Large intestine (tissue), 3 donors: Measurements from ENCODE around the gene GSTM2. TPM values are rescaled to one million over a fixed set of nuclear protein-coding genes. Genes with fewer than 3 reads are reported as not detected.
A peak's percentile ranks its signal among the peaks of the same experiment; 100 is the strongest.
"Not testable (repeated sequence)": the region's sequence is repeated elsewhere in the genome, so short reads cannot be mapped to it uniquely, and the experiment has no call there.

Source experiments
- DNase-seq, 2 donors: peaks; one replicate each; pipeline versions ENCODE4 v3.0.0 to v3.0.0-alpha.2; 2013
- H3K27ac ChIP-seq: one replicate; pipeline ENCODE4 v1.5.1; 2013; ENCODE audit warnings: low read length
- H3K27me3 ChIP-seq: 2 replicates; pipeline ENCODE4 v1.6.1; 2013; ENCODE audit warnings: low read length; ENCODE audit not compliant: control insufficient read depth, insufficient read depth
- H3K36me3 ChIP-seq: 2 replicates; pipeline ENCODE4 v1.6.1; 2013; ENCODE audit warnings: low read length; ENCODE audit not compliant: control insufficient read depth, insufficient read depth
- H3K4me1 ChIP-seq: one replicate; pipeline ENCODE4 v1.6.1; 2013; ENCODE audit warnings: low read length; ENCODE audit not compliant: control insufficient read depth, insufficient read depth
- H3K4me3 ChIP-seq: one replicate; pipeline ENCODE4 v1.5.1; 2013; ENCODE audit warnings: low read length
- H3K9me3 ChIP-seq: one replicate; pipeline ENCODE4 v1.6.1; 2013; ENCODE audit warnings: mild to moderate bottlenecking, low read depth, low read length, moderate library complexity; ENCODE audit not compliant: control insufficient read depth
- WGBS: methylation state at CpG from one replicate; pipeline ENCODE4 v1.1.5; 2013; ENCODE audit warnings: low lambda C conversion rate; ENCODE audit not compliant: insufficient coverage; 5-methylcytosine and 5-hydroxymethylcytosine counted together
- polyA plus RNA-seq: library from polyadenylated mRNA; unstranded; fragments of 120-200 nt; gene quantifications from one replicate; pipeline ENCODE4 v1.2.1, GENCODE V29; 2013

GSTM2 gene
- polyA plus RNA-seq, 1 donor = 197 TPM

DNA sequence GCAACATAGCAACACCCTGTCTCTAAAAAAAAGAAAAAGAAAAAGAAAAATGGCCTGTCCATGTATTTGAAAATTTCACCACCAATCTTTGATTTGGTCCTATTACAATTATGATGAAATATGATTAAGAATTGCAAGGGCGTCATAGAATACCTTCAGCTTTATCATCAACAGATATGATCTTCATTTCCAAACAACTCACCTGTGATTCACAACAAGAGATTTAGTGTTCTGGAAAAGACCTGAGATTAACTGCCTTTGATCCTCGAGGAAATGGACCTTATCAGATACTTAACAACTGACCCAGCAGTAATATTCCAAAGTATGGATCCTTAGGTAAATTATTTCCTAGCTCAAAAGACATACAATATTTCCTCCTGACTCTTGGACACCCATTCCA, 15.5 kb upstream of the GSTM2 start:
- peaks cover 25% of the 10 kb centered on the region for H3K4me1 ChIP-seq
- DNase-seq = peak in 1 of 2 donors; percentile 62
- H3K27me3 ChIP-seq = no peaks in the 10 kb centered on the region
- 20% methylated on average over 1 of the region's 2 CpGs for WGBS
- H3K36me3 ChIP-seq = peaks cover under 1% of the 10 kb centered on the region
- no peaks in the 10 kb centered on the region for H3K9me3 ChIP-seq
- H3K4me3 ChIP-seq = no peak overlapping the region
- H3K27ac ChIP-seq = peak overlapping the region; percentile 33

DNA sequence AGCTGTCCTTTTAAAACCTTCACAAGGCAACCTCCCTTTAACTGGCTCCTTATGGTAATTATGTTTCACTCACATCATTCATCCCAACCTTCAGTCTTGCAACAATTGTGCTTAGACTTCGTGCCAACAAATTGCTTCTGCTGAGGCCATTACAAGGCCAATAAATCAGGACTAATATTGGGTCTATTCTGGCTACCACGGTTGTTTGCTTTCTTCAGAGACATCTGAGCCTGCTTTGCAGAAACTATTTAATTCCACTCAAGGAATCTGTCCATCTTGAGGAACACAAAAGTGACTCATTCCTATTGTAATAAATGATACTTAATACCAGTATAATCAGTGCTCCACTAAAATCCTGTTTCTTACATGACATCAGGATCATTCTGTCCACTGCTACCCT, 14.6 kb upstream of the GSTM2 start:
- DNase-seq = peak in 1 of 2 donors; percentile 48
- Histone ChIP-seq H3K9me3 (no peaks in the 10 kb centered on the region), H3K36me3 (peaks cover 8% of the 10 kb centered on the region), H3K4me3 (no peak overlapping the region), H3K27ac (no peak overlapping the region), H3K27me3 (no peaks in the 10 kb centered on the region), H3K4me1 (peaks cover 32% of the 10 kb centered on the region)
- no CpG with 5 or more reads among the region's 2 CpGs for WGBS

DNA sequence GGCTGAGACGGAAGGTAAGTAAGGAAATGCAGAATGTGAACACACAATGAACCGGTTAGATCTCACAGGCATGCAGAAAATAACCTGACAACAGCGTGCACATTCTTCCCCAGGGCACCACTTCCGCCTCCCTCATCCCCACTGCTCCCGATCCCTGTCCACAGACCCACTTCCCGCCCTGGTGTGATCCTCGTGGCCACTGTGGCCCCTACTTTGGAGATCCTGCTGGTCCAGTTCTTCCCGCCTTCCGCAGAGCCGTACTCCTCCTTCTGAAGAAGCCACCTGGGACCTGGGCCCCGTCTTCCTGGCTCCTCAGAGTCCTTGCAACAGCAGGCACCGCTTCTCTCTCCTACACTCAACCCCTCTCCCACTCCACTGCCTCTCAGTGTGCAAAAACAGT, 13.3 kb upstream of the GSTM2 start:
- H3K27ac ChIP-seq = no peak overlapping the region

DNA sequence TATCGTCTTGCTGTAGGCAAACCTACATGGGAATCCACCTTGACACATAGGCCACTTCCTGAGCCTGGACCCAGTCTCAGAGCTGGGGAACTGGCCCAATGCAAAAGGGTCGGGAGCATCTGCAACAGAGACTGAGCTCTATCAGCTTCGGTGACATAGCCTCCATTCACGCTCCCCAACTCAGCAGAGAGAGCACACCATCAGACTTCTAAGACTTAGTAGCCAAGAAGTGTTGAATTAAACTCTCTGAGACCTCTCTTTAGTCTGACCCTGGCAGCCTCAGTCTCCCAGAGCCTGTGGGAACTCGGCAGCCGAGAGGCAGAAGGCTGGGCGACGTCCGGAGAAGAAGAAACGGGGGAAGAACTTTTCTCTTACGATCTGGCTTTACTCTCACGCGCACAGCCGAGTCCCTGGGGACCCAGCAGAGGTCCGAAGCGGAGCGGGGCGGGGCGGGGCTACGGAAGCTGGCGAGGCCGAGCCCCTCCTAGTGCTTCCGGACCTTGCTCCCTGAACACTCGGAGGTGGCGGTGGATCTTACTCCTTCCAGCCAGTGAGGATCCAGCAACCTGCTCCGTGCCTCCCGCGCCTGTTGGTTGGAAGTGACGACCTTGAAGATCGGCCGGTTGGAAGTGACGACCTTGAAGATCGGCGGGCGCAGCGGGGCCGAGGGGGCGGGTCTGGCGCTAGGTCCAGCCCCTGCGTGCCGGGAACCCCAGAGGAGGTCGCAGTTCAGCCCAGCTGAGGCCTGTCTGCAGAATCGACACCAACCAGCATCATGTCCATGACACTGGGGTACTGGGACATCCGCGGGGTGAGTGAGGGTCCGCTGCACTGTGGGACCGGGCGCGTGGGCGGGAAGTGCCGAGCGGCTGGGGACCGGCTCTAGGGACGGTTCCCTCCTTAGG, 12.0 kb upstream of the GSTM2 start, which contains the start of gene GSTM4:
GSTM4 (plus strand) TSS at position 485 of the 905 bp plus-strand sequence; CDS start at position 776, 291 bp downstream.
- Histone ChIP-seq H3K4me3 (peak within 1 kb of the TSS; percentile 81), H3K27me3 (no peaks in the 10 kb centered on the region), H3K27ac (peak within 1 kb of the TSS; percentile 77), H3K4me1 (peaks cover 38% of the 10 kb centered on the region), H3K9me3 (no peaks in the 10 kb centered on the region), H3K36me3 (peaks cover 22% of the 10 kb centered on the region)
- WGBS = no CpG with 5 or more reads among the region's 54 CpGs
- peak; percentile 90 to 96 for DNase-seq

More for the DNA sequence above, 13.3 kb upstream of the GSTM2 start:
- no peak for DNase-seq
- H3K4me1 ChIP-seq = peaks cover 38% of the 10 kb centered on the region
- peaks cover 16% of the 10 kb centered on the region for H3K36me3 ChIP-seq
- no peak overlapping the region for H3K4me3 ChIP-seq
- H3K9me3 ChIP-seq = no peaks in the 10 kb centered on the region
- H3K27me3 ChIP-seq = no peaks in the 10 kb centered on the region
- 100% methylated on average over 1 of the region's 12 CpGs for WGBS

DNA sequence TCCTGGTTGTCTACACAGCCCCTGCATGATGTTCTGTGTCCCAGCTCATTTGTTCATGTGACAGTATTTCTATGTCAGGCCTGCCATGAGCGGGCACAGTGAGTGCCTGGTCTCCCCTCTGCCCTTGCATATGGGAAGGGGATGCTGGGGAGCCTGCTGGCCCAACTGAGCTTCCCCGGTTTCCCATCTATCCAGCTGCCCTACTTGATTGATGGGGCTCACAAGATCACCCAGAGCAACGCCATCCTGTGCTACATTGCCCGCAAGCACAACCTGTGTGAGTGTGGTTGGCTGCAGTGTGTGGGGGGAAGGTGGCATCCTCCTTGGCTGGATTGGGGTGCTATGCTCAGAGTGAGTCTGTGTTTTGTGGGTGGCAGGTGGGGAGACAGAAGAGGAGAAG, 10.5 kb upstream of the GSTM2 start:
- no peaks in the 10 kb centered on the region for H3K9me3 ChIP-seq
- peaks cover 29% of the 10 kb centered on the region for H3K36me3 ChIP-seq
- no peaks in the 10 kb centered on the region for H3K27me3 ChIP-seq
- H3K4me3 ChIP-seq = no peak overlapping the region
- DNase-seq = no peak
- H3K27ac ChIP-seq = no peak overlapping the region
- peaks cover 38% of the 10 kb centered on the region for H3K4me1 ChIP-seq
- WGBS = no CpG with 5 or more reads among the region's 4 CpGs

DNA sequence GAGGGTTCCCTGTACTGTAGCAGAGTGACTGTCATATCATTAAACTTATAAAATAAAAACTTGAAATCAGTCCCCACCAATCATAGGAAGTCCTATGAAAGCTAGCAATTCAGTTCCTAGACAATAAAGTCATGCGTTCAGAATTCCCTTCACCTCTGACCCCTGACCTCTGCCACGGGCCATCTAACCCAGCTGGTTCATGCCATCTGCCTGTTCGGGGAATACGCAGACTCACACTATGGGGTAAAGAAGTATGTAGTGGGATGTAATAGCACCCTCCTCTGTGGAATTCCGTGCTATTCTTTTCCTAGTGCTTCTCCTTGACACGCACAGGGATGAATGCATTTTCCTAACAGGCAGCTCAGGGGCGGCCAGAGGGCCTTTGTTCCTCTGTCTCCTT, 9.9 kb upstream of the GSTM2 start:
- Histone ChIP-seq H3K4me3 (no peak overlapping the region), H3K36me3 (peaks cover 29% of the 10 kb centered on the region), H3K27ac (no peak overlapping the region), H3K27me3 (no peaks in the 10 kb centered on the region), H3K4me1 (peaks cover 35% of the 10 kb centered on the region), H3K9me3 (no peaks in the 10 kb centered on the region)
- WGBS = 80% methylated on average over 1 of the region's 7 CpGs
- no peak for DNase-seq

DNA sequence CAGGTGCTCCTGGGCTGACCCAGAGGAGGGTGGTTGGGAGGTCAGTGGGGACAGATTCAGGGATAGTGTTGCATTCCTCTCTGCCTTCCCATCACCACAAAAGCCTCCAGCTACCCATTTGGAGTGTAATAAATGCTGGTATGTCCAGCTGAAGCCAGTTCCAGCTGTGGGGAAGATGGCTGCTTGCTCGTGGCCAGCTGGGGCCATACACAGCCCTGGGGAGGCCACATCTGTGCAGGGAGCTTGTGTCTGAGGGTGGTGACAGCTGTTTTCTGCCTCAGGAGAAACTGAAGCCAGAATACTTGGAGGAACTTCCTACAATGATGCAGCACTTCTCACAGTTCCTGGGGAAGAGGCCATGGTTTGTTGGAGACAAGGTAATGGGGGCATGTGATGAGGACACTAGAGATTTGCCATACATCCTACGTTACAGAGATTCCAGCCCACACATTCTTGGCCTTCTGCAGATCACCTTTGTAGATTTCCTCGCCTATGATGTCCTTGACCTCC, 9.3 kb upstream of the GSTM2 start:
- peaks cover 31% of the 10 kb centered on the region for H3K4me1 ChIP-seq
- H3K27me3 ChIP-seq = no peaks in the 10 kb centered on the region
- DNase-seq = no peak
- no peaks in the 10 kb centered on the region for H3K9me3 ChIP-seq
- H3K27ac ChIP-seq = no peak overlapping the region
- WGBS = no CpG with 5 or more reads among the region's 3 CpGs
- H3K4me3 ChIP-seq = no peak overlapping the region
- H3K36me3 ChIP-seq = peaks cover 29% of the 10 kb centered on the region

DNA sequence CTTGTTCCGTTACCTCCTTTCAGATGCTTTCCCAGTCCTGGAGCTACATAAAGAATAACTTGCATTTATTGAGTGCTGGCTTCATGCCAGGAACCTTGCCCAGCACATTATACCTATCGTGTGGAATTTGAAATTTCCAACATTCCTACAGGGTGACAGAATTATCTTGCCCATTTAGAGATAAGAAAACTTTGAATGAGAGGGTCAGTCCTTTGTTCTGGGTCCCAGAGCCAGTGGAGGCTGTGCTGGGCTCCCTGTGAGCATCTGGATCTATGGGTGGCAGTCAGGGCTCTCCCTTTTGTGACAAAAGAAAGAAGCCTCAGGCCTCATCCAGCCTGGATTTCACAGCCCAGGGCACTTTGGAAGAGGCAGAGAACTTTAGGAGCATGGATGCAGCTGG, 8.7 kb upstream of the GSTM2 start:
- Histone ChIP-seq H3K4me1 (peaks cover 31% of the 10 kb centered on the region), H3K4me3 (no peak overlapping the region), H3K36me3 (peaks cover 29% of the 10 kb centered on the region), H3K27ac (no peak overlapping the region), H3K9me3 (no peaks in the 10 kb centered on the region), H3K27me3 (no peaks in the 10 kb centered on the region)
- DNase-seq = no peak
- no CpG with 5 or more reads among the region's 2 CpGs for WGBS

DNA sequence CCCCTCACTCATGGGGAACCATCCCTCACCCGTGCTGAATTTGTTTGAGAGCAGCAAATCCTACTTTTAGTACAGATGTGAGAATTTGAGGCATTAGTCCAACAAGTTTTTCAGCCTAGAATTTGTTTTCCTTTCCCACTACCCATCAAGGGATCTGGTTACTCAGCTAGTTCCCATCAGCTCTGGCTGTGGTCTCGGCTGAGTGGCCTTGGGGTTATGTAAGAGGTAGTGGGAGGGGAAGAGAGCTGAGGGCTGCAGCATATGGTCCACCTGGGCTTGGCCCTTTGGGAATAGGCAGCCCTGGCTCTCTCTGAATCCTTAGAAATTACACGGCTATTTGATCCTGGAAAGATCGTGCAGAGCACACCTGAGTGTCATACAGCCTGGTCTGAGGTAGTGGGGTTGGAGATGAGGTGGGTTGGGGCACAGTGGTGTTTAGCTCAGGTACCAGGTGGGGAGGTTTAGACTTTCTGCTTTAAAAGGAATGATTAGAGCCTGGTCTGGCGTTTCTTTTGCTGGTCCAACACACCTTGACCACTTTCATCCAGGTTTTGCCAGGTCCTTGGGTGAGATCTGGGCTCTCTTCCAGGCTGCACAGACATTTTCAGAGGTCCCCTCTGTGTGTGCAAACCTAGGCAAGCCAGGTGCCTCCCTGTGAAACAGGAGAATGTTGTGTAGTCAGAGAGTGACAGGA, 7.7 kb upstream of the GSTM2 start:
- Histone ChIP-seq H3K9me3 (no peaks in the 10 kb centered on the region), H3K36me3 (peaks cover 29% of the 10 kb centered on the region), H3K27me3 (no peaks in the 10 kb centered on the region), H3K27ac (no peak overlapping the region), H3K4me1 (peaks cover 21% of the 10 kb centered on the region), H3K4me3 (no peak overlapping the region)
- no CpG with 5 or more reads among the region's 5 CpGs for WGBS
- no peak for DNase-seq

DNA sequence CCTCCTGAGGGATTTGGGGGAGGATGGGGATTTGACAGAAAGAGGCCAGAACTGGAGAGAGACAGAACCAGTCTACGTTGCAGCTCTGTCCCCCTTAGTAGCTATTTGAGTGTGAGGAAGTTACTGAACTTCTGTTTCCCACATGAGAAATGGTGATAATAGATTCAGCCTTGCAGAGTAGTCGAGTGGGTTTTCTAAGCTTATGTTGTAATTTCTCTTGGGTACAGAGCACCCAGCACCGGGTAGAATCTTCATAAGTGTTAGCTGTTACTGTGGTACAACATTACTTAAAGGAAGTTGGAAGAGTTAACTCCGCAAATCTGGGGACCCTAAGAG, 7.2 kb upstream of the GSTM2 start:
- H3K4me1 ChIP-seq = peaks cover 17% of the 10 kb centered on the region
- H3K36me3 ChIP-seq = peaks cover 29% of the 10 kb centered on the region
- H3K27ac ChIP-seq, H3K27me3 ChIP-seq, H3K9me3 ChIP-seq, DNase-seq, H3K4me3 ChIP-seq: not testable (repeated sequence)
- no CpG with 5 or more reads among the region's 4 CpGs for WGBS
